HG03025 (cell line): ENCODE measurements around the gene SEPTIN1.
"Not testable (repeated sequence)": the region's sequence is repeated elsewhere in the genome, so short reads cannot be mapped to it uniquely, and the experiment has no call there.

ENCODE experiments used
- ATAC-seq: cut with Tn5 transposase; IDR thresholded peaks from one replicate; pipeline ENCODE4 v1.9.1; 2021; ENCODE audit warnings: mild to moderate bottlenecking, moderate library complexity; ENCODE audit not compliant: unreplicated experiment, low FRiP score

The SEPTIN1 gene

DNA sequence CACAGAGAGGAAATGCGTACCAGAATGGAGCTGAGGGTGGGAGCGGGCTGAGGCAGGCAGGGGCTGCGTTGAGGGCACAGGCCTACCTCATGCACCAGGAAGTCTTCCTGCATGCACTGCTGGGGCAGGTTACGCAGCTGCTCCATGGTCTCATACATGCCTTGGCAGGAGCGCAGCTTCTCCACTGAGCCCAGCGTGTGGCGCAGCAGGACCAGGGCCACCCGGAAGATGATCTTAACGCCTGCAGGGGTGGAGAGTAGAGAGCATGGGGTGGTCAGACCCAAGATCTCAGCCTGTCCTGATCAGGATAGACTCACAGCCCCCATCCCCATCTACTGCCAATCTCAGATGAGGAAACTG is 23.8 kb downstream of the SEPTIN1 start:
- no peak for ATAC-seq

DNA sequence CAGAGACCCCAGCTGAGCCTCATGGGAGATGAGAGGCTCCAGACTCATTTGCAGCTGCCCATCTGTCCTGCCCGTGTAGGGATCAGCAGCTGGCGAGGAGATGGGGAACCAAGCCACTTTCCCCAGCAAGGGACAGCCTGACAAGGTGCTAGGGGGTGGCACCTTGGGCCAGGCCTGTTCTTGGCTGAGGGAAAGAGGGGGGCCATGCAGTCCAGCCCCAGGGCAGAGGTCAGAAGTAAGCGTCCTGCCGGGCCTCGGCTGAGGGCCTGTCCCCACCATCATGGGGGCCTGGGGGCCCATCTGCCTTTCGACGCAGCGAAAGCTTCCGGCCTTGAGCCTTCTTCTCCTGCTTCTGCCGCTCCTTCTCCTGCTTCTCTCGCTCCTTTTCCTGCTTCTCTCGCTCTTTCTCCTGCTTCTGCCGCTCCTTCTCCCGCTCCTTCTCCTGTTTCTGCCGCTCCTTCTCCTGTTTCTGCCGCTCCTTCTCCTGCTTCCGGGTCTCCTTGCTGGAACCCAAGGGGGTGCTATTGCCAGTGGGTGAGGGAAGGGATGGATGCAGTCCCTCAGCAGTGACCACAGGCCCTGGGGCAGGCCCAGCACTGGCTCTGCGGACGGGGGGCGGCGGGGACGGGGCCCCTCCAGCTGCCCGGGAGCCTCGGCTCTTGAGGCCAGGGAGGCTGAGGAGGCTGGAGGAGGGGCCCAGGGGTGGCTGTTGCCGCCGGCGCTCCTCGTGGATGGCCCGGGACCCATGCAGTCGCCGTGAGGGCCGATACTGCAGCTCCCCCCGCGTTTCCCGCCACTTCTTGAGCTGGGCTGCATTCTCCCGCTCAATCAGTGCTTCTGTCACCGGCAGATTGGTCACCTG is 24.4 kb downstream of the SEPTIN1 start:
- no peak for ATAC-seq

DNA sequence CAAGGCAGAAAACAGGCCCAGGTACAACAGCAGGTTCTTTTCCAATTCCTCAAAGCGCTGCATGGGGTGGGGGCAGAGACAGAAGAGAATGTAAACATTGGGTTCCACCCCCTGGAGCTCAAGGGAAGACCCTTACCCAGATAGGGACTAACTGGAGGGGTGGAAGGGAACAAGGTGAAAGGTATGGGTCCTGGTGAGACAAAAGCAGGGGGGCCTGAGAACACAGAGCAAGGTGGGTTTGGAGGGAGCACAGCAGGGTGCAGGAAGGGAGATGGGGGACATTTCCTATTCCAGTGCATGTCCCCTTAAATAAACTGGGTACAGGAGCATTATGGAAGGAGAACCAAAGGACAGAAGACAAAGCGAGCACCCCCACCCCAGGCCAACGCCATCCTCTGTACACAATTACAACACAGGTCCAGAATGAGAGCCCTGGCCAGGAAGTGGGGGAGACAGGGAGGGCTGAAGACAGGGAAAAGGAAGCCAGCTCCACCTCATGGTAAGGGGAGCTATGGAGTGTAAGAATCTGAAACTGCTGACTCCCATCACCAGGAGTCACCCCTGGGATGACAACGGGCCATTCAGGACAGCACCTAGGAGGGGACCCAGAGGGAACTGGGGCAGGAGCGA is 25.2 kb downstream of the SEPTIN1 start:
- no peak for ATAC-seq

DNA sequence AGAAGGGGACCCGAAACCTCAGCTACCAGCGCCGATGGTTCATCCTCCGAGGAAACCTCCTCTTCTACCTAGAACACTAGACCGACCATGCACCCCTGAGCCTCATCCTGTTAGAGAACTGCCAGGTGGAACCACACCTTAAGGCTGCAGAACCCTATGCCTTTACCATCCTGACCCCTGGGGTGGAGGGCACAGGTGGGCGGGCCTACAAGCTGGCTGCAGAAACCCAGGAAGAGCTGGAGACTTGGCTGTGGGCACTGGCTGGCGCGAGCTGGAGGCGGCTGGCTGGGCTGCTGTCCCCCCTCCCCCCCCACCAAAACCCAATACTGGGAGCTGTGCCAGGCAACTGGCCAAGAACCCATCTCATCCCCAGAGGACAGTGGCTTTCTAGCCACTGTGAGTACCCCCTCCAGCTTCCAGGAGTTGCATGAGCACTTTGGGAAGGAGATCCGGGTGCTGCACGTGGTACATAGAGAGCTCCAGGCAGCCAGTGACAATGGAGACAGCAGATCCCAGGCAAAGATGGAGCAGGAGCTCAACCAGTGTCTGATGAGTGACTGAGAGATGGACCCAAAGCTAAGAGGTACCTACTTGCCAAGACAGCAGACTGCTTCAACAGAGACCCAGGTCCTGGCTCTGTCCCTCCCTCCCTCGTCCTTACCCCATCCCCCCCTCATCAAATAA is 25.8 kb downstream of the SEPTIN1 start:
- no peak for ATAC-seq

DNA sequence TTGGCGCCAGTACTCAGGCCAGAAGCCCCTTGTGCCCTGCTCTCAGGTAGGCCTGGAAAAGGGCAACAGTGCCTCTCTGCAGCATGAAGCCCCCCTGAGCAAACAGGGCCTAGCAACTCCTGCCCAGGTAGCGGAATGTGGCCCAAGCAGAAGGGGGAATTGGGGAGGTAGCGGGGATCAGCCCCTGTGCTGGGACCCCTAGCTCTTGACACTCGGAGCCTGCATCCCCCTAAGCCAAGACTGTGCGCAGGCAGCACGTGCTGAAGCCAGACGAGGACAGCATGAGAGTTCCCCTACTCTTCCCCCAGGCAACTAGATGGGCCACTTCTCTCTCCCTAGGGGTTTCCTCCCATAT is 26.4 kb downstream of the SEPTIN1 start:
- no peak for ATAC-seq

DNA sequence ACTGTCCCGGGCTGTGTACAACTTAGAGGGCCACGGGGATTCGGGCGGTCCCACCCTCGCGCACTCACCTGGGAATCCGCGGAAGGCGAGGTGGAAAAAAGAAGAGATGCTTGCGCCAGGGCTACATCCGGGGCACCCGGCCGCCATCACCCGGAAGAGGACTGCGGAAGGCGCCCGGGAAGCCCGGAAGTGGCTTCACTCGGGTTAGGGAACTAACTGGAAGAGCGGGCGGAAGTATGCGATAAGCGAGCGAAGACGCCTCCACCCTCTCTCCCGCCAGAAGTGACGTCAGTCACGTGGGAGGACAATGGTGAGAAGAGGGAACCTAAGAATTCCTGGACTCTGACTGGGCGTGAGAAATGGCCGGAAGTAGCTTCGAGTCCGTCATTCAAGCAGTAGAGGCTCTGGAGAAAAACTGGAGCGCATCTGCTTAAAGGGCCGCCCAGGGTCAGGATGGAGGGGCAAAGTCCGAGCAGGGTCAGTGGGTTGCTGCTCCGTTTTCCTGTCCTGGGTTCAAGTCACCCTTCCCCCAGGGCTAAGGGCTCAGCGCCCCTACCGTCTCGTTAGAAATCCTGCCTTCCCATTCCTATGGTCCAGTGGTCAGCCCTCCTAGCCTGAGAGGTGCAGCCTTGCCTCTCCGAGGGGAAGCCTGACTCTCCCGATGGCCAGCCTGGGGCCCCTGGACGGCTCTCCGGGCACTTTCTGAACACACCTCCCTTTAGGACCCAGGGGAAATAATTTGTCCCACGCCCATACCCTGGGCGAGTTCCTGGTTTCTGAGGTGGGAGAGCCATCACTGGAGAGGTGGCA is 27.0 kb downstream of the SEPTIN1 start, which contains the start of gene CD2BP2:
CD2BP2 (minus strand) TSS at position 165 of the 810 bp plus-strand sequence. CDS start 627 bp downstream, outside the sequence.
- peak; percentile 42 for ATAC-seq

DNA sequence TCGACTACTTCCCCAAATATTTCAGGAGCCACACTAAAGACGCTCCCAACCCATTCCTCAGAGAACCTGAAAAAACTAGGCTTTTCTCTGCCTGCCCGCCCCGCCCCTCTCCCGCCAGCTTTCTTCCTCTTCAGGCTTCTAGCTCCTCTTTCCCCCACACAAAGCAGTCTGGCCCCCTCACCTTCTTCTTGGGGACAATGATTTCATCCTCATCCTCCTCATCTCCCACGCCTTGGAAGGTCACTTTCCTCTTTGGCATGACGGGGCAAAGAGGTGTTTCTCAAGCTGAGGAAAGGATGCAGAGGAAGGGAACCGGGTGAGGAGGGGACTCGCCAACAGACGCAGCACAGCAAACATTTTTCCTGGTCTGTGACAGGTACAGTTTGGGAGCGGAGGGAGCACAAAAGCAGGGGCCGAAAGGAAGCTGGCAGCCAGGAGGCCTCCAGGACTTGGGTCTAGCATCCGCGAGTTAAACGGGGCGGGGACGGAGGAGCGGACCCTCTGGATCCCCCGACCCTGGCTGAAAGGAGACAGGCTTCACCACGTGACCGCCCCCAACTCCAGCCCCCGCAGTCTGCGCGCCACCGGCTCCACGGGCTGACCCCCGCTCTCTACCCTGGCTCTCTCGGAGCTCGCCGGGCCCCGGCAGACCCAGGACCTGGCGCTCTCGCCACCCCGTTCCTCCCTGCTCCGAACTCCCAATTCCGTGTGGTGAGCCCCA is 27.8 kb downstream of the SEPTIN1 start:
- no peak for ATAC-seq

DNA sequence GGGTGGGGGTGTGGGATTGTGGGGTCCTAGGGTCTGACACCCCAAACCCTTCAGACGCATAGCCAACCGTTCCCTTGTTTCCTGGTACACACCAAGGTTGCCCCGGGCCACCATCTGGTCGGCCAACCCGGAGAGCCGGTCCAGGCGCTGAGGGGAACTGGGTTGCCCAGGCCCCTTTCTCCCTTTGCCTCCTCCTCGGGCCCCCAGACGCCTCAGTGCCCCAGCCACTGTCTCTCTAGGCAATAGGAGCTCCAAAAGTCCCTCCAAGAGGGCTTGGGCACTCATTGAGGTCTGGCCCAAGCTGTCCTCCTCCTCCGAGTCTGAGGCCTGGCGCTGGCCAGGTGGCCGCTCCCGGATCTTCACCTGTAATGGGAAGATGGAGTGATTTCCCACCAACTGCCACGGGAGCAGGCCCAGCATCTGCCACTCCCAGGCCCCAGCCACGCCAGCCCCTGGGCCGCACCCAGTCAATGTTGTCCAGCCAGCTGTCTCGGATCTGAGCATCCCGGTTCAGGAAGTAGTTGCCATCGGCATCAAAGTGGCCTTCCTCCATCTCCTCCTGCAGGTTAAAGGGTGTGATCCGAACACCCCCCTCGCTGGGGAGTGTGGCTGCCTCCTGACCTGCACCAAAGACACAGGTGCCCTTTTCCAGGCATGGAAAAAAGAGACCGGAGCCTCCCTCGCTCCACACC is 28.8 kb downstream of the SEPTIN1 start:
- ATAC-seq: no peak

DNA sequence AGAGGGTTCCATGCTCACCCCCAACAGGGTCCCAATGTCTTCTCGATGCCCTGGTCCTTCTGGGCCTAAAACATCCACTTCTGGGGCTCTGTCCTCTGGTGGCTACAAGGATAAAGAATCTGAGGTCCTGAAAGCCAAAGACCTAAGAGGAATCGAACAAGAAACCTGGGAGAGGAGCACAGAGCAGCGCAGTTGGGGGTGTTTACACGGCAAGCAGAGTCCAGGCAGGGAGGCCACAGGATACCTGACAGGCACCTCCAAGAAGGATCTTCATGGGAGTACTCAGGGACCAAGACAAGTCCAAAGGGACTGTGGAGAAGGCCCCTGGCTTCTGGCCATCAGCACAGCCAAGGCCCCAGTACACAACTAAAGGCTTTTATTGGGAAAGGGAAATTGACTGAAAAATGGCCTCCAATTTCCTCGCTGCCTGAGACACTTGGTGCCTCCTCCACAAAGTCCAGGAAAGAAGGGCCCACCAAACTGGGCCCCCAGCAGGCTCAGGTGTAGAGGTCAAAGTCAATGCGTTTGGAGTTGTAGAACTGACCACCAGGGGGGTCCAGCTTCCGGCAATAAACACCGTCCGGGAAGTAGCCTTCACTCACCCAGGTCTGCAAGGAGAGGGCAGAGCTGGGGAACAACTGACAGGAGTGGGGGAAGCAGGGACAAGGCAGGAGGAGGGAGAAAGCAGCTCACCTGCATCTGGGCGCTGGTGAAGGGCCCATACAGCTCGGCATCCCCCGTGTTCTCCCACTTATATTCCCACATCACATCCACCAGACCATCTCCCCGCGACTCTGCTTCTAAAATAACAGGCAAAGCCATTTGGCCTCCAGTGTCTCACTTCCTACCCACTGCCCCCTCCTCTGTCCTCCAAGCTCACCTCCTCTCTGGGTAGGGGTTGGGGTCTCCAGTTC is 29.6 kb downstream of the SEPTIN1 start:
- no peak for ATAC-seq

DNA sequence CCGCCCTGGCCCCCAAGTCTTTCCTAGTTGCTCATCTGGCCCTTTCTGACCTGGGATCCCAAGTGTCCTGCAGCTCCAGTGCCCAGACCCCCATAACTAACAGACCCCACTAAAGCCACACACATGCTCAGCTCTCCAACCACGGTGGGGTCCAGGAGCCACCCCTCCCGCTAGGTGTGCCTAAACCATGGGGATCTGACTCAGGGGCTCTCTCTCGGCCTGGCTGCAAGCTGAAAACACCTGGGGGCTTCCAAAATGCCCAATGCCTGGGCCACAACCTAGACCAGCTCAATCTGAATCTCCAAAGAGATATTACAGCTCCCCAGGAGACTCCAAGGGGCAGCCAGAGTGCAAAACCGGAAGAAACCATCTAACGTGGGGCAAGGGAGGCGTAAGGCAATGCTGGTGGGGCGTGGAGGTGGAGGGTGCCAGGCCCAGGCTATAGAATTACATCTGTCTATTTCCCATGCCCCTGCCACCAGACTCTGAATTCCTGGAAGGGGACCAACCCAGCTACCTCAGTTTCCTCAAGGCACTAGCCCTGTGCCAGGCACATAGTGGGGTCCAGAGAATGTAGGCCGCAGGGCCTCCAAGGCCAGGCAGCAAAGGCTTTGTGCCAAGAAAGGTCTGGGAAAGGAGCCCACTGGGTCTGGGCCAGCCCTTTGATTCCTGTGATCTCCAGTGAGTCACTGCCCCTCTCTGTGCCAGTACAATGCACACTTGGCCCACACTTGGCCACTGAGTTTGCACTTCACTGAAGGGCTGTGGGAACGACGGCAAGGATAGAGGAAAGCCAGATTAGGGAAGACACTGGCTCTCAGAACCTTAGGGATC is 30.6 kb downstream of the SEPTIN1 start:
- ATAC-seq: no peak

DNA sequence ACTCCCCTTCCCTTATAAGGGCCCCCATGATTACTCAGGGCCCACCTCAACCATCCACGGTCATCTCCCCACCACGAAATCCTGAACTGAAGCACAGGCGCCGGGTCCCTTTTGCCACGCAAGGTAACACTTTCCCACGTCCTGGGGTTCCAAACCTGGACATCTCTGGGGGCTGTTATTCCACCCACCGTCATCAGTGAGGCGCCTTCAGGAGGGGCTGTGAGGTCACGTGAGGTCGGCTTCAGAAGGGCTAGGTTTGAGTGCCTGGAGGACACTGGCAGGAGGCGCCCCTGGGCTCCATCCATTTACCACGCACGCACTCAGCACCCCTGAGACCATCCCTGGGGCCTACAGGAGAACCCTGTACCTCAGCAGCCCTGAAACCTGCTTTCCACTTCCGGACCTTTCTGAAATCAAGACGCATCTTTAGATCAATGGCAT is 31.3 kb downstream of the SEPTIN1 start:
- no peak for ATAC-seq

DNA sequence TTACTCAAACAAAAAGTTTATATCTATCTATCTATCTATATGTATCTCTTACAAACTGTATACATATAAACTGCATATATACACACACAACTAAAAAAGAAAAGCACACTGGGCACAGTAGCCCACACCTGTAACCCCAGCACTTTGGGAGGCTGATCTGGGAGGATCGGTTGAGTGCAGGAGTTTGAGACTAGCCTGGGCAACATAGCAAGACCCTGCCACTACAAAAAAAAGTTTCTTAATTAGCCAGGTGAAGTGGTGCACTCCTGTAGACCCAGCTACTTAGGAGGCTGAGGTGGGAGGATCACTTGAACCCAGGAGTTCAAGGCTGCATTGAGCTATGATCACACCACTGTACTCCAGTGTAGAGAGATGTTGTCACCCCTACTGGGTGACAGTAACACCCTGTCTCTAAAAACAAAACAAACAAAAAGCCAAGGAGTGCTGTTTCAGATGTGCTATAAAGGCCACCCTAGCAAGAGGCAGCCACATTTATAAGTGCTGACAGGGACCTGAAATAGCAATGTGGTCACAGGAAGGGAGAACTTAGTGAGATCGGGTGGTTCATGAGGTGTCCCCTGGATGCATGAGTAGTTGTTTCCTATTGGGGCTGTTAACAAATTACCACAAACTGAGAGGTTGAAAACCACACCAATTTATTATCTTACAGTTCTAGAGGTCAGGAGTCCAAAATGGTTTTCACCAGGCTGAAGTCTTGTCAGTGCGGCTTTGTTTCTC is 32.1 kb downstream of the SEPTIN1 start:
- ATAC-seq: no peak

DNA sequence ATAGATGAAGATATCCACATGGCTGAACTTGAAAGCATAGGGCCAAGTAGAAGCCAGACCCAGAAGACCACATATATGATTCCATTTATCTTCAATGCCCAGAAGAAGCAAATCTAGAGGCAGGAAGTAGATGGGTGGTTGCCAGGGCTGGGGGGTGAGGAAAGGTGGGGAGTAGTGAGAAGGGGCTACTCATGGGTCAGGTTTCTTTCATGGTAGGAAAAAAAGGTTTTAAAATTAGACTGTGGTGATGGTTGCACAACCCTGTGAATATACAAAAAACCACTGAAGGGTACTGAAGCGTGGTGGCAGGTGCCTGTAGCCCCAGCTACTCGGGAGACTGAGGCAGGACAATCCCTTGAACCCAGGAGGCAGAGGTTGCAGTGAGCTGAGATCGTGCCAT is 32.7 kb downstream of the SEPTIN1 start:
- ATAC-seq: no peak

DNA sequence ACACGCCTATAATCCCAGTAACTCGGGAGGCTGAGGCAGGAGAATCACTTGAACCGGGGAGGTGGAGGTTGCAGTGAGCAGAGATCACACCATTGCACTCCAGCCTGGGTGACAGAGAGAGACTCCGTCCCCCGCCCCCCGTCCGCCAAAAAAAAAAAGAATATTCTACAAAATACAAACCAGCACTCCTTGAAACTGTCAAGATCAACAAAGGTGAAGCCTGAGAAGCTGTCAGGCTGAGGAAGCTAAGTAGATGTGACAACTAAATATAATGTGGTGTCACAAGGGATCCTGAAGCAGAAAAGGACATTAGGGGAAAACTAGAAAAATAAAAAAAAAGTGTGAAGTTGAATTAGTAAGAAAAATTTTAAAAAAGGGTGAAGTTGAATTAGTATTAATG is 33.4 kb downstream of the SEPTIN1 start:
- no peak for ATAC-seq

DNA sequence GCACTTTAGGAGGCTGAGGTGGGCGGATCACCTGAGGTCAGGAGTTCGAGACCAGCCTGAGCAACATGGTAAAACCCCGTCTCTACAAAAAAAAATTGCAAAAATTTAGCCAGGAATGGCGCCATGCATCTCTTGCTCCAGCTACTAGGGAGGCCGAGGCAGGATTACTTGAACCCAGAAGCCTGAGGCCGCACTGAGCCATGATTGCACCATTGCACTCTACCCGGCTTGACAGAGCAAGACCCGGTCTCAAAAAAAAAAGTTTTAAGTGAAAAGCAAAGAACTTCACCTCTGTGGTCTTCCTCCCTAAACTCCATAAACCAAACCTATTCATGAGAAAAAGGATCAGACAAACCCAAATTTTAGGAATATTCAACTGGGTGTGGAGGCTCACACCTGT is 34.2 kb downstream of the SEPTIN1 start:
- no peak for ATAC-seq

DNA sequence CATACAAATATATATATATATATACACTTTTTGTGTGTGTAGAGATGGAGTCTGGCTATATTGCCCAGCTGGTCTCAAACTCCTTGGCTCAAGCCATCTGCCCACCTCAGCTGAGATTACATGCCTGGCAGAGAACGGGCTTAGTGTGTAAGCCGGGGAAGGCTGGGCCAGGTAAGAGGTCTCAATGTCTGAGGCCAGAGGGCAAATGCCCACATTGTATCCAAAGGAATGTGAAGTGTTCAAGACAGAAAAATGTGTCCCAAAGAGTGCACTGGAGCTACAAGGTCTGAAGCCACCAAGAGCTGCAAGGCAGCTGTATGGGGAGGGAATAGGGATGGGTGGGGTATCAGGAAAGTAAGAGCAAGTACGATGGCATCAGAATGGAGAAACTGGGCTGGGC is 36.1 kb downstream of the SEPTIN1 start:
- no peak for ATAC-seq

DNA sequence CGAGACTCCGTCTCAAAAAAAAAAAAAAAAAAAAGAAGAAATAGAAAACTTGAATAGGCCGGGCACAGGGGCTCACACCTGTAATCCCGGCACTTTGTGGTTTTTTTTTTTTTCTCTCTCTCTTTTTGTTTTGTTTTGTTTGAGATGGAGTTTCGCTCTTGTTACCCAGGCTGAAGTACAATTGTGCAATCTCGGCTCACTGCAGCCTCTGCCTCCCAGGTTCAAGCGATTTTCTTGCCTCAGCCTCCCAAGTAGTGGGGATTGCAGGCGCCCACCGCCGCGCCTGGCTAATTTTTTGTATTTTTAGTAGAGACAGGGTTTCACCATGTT is 38.9 kb downstream of the SEPTIN1 start:
- not testable (repeated sequence) for ATAC-seq
